GM12875 (cell line): ENCODE results near the gene MAP3K13.

Experiments used
- H3K4me3 ChIP-seq: one replicate; pipeline ENCODE4 v1.5.1; 2011; ENCODE audit warnings: low read depth, low read length, control low read depth
- TF ChIP-seq, protein P1 (sequence below): IDR thresholded peaks from 2 replicates; pipeline ENCODE4 v1.5.1; 2011; ENCODE audit warnings: low read depth, mild to moderate bottlenecking, control low read depth, inconsistent platforms, low read length, moderate library complexity, borderline replicate concordance; ENCODE audit not compliant: insufficient read depth

The MAP3K13 gene

DNA sequence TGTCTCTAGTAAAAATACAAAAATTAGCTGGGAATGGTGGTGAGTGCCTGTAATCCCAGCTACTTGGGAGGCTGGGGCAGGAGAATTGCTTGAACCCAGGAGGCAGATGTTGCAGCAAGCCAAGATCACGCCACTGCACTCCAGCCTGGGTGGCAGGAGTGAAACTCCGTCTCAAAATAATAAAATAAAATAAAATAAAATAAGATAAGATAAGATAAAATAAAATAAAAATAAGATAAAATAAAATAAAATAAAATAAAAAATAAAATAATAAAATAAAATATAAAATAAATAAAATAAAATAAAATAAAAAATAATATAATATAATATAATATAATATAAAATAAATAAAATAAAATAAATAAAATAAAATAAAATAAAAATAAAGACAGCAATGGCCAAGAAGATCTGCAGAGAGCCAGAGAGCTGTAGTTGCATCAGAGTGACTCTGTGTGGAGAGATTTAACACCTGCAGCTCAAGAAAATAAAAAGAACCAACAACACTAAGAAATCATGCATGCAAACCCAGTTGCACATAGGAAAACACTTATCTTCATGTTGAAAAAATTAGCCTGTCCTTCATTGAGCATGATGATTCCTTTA is 163.5 kb downstream of the MAP3K13 start:
- H3K4me3 ChIP-seq = no peak overlapping the region
- TF ChIP-seq, protein P1, sequence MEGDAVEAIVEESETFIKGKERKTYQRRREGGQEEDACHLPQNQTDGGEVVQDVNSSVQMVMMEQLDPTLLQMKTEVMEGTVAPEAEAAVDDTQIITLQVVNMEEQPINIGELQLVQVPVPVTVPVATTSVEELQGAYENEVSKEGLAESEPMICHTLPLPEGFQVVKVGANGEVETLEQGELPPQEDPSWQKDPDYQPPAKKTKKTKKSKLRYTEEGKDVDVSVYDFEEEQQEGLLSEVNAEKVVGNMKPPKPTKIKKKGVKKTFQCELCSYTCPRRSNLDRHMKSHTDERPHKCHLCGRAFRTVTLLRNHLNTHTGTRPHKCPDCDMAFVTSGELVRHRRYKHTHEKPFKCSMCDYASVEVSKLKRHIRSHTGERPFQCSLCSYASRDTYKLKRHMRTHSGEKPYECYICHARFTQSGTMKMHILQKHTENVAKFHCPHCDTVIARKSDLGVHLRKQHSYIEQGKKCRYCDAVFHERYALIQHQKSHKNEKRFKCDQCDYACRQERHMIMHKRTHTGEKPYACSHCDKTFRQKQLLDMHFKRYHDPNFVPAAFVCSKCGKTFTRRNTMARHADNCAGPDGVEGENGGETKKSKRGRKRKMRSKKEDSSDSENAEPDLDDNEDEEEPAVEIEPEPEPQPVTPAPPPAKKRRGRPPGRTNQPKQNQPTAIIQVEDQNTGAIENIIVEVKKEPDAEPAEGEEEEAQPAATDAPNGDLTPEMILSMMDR = no peak

DNA sequence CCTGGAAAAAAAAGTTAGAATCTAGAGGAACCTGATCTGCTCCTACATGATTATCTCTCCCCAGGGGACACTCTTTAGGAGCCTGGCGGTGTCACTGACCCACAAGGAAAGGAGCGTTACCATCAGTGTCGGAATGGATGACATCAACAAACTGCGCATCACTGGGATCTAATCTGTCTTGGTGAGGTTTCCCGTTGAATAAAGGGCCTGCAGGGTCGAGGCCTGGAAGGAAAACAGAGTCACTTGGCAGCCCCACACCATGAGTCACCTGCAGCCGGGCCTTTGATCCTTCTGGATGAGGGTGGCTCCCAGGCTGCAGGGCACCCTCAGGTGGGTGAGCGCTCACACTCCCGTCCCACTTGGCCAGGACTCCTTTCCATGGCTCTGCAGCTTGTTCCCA is 164.4 kb downstream of the MAP3K13 start:
- no peak overlapping the region for H3K4me3 ChIP-seq
- TF ChIP-seq, protein P1 = no peak

DNA sequence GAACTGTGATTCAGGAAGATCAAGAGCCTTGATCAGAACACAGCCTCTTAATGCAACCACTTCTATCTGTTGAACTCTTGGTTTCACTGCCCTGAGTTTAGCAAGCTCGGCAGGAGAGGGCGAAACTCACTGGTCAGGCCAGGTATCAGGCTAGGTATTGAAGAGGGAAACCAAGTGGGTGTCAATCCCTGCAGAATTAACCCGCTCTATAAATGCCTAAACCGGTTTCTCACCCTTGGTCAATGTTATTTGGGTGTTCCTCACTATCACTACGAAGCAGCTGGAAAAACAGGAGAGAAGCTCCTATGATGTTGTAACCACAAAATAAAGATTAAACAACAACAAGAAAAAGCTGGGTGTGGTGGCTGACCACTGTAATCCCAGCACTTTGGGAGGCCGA is 165.6 kb downstream of the MAP3K13 start:
- H3K4me3 ChIP-seq = no peak overlapping the region
- TF ChIP-seq, protein P1 = no peak

DNA sequence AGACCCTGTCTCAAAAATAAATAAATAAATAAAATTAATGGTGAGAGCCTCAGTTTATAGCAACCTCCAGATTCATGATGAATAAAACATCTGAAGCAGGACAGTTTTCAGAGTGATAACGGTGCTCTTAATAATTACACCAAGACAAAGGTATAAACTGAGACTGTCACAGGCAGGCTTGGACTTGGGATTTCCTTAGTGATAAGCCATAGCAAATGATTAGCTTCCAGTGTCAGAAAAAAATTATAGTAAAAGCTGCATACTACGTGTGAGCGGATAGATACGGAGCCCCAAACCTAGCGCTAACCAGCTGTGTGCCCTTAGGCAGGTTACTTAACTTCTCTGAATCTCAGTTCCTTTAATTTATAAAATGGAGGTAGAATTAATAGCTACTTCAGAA is 167.9 kb downstream of the MAP3K13 start:
- TF ChIP-seq, protein P1 = no peak
- H3K4me3 ChIP-seq = no peak overlapping the region

DNA sequence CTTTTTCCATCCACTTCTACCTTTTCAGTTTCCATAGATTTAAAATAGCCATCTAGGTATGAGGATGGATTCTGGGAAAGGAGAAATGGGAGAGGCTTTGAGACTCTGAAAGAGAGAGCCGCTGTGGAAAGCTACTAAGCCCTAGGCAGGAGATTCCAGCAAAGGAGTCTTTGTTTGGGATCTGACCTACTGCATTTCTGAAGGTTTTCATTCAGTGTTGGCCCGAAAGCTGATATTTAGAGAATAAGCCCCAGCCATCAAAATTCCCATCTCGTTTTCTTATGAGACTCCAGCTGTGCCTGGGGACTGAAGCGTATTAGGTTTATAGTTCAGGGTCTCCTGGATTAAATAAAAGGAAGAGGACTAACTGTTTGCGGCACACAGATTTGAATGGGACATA is 170.0 kb downstream of the MAP3K13 start:
- TF ChIP-seq, protein P1 = no peak
- H3K4me3 ChIP-seq = no peak overlapping the region

DNA sequence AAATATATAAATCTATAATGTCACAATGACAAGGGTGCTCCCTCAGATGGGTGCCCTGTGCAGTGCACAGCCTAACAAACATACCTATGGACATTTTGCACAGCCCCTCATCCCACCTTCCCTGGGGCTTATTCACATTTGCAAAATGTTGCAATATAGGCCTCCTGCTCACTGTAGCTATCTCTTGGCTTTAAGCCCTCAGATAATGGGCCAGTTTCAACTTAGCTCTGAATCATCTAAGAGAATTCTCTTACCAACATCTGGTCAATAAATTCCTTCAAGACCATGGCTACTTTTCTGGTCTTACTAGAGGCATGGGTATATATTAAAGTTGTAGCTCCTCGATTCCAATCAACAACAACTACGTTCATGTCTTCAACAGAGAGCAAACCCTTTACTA is 171.6 kb downstream of the MAP3K13 start:
- TF ChIP-seq, protein P1 = no peak

DNA sequence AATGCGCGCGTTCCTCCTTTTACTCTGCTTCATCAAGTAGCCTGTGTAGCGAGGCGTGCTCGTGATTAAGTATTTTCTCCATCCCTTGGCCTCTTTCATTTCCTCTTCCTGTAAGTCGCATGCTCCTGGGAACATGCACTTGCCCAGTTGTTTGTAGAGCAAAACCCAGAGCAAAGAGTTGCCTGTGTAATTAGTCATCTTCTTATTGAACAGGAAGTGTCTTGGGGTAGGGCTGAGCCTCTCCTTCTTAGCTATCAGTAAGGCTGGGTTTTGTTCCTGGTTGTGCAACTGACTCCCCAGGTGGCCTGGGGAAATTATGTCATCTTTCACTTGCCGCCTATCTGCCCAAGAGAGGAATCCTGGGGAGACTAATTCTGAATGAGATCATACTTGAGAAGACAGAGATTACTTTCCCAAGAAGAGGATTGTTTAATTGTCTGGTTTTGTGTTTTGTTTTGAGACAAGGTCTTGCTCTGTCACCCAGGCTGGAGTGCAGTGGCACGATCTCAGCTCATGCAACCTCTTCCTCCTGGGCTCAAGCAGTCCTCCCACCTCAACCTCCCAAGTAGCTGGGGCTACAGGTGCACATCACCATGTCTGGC is 174.5 kb downstream of the MAP3K13 start:
- H3K4me3 ChIP-seq = no peak overlapping the region
- TF ChIP-seq, protein P1 = no peak

More for the DNA sequence above, 171.6 kb downstream of the MAP3K13 start:
- no peak overlapping the region for H3K4me3 ChIP-seq
